ENCODE results near the gene CHPF.
A peak's percentile ranks its signal among the peaks of the same experiment; 100 is the strongest.

Gene CHPF

DNA sequence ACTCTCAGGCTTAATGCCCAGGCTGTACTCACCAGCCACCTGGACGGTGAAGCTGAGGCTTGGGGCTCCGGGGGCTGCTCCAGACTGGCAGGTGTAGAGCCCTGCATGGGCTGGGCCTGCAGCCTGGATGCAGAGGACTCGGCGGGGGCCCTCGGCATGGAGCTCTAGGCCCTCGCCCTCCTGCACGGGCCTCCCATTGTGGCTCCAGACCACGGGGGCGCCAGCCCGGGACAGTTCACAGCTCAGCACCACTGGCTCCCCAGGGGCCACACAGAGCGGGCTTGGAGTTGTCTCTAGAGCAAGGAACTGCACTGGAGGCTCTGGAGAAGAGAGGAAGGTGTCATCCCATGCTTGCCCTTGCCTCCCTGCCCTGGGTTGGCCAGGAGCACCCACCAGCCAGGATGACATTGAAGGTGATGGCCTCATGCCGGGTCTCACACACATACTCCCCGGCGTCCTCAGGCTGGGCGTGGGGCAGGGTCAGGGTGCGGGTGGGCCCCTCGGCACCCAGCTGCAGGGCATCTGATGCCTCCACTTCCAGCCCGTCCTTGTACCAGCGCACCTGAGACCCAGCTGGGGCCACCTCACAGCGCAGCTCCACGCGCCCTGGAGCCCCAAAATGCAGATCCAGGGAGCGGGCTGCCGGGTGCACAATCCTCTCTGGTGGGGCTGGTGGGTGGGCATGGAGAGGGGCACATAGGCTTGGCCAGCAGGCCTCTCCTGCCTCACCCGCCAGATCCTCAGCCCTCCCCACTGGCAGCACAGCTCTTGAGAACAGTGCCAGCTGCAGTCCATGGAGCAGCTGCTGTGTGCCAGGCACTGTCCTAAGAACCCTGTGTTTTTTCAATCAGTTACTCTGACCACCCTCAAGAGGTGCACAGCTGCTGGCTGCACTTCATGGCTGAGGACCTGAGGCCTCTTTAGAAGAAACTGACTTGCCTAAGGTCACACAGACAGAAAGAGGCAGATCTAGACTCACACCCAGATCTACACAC lies 14.5 kb upstream of the CHPF start:
- no peaks in the 10 kb centered on the region; a peak in 2 of 22 replicates for H3K36me3 ChIP-seq
- no peak for TF ChIP-seq Cebpa-rat (IDR thresholded peaks at IDR 0.05)
- no peak overlapping the region for H3K9ac ChIP-seq
- H3K9me3 ChIP-seq (replicated peaks in 1 of 11) = peaks cover 0 to 4% (median 0%) of the 10 kb centered on the region in 11 experiments; a peak in 3 of 22 replicates
- peaks cover 0 to 47% (median 0%) of the 10 kb centered on the region in 11 experiments; a peak in 5 of 22 replicates for H4K20me1 ChIP-seq
- H3K4me3 ChIP-seq = no peak overlapping the region
- no peaks in the 10 kb centered on the region for H3K27me3 ChIP-seq
- peaks cover 5 to 12% (median 6%) of the 10 kb centered on the region in 10 experiments for H3K4me1 ChIP-seq
- H3K4me2 ChIP-seq = no peak overlapping the region
- H3K27ac ChIP-seq = no peak overlapping the region

DNA sequence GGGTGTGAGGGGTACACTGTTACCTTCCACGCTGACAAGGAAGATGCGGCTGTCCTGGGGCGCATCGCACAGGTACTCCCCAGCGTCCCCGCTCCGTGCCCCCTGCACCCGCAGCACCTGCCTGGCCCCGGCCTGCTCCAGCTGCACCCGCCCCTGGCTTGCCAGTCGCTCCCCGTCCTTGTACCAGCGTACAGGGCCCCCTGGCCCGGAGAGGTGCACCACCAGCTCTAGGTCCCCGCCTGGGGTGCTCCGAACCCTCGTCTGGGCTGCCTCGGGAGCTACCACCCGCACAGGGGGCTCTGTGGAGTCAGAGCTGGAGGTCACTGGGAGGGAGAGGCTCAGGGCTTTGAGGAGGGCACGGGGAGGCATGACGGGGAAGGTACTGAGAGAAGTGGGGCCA lies 13.7 kb upstream of the CHPF start:
- H3K4me1 ChIP-seq = peaks cover 7 to 16% (median 11%) of the 10 kb centered on the region in 10 experiments
- H3K4me2 ChIP-seq = no peak overlapping the region
- no peak overlapping the region for H3K9ac ChIP-seq
- H3K27me3 ChIP-seq = peaks cover 0 to 6% (median 0%) of the 10 kb centered on the region in 11 experiments; a peak in 2 of 22 replicates
- no peak overlapping the region for H3K4me3 ChIP-seq
- peaks cover 0 to 39% (median 0%) of the 10 kb centered on the region in 11 experiments; a peak in 5 of 22 replicates for H4K20me1 ChIP-seq
- no peak overlapping the region for H3K27ac ChIP-seq
- TF ChIP-seq Cebpa-rat (IDR thresholded peaks at IDR 0.05) = no peak
- peaks cover 0 to 9% (median 0%) of the 10 kb centered on the region in 11 experiments; a peak in 4 of 22 replicates for H3K9me3 ChIP-seq (replicated peaks in 1 of 11)
- H3K36me3 ChIP-seq = no peaks in the 10 kb centered on the region; a peak in 2 of 22 replicates

DNA sequence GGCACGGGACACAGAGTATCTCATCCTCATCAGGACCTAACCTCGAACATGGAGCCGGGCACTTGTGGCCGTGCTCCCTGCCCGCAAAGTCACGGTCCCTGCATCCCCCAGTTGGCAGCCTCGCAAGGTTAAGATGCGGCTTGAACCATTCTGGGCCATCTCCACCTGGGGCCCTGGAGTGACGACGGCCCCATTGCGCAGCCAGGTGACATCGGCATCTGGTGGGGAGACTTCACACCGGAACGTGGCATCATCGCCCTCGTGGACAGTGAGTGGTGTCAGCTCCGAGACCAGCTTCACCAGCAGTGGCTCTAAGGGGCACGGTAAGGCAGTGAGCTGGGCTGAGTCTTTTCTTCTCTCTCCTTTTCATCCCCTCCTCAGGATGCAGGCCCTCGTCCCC lies 12.8 kb upstream of the CHPF start:
- Histone ChIP-seq H3K27me3 (peaks cover 0 to 15% (median 7%) of the 10 kb centered on the region in 11 experiments; a peak in 16 of 22 replicates), H3K9ac (no peak overlapping the region), H4K20me1 (peaks cover 0 to 30% (median 0%) of the 10 kb centered on the region in 11 experiments; a peak in 5 of 22 replicates), H3K4me2 (no peak overlapping the region), H3K27ac (no peak overlapping the region), H3K36me3 (no peaks in the 10 kb centered on the region; a peak in 1 of 22 replicates), H3K4me3 (no peak overlapping the region), H3K4me1 (peaks cover 7 to 20% (median 15%) of the 10 kb centered on the region in 10 experiments), H3K9me3 (replicated peaks in 1 of 11) (peaks cover 0 to 9% (median 0%) of the 10 kb centered on the region in 11 experiments; a peak in 4 of 22 replicates)
- no peak for TF ChIP-seq Cebpa-rat (IDR thresholded peaks at IDR 0.05)

DNA sequence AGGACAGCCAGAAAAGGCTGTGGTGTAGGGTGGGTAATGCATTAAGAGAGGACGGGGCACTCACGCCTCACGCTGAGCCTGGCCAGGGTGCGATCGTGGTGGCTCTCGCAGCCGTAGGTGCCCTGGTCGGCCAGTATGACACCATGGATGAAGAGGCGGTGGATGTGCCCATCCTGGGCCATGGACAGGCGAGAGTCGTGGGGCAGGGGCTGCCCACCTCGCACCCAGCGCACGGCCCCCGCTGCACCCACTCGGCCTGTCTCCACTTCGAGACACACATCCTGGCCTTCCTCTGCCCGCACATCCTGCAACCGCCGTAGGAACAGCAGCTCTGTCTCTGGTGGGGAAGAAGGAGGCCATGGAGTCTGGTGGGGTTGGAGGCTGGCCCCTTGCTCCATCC lies 12.3 kb upstream of the CHPF start:
- TF ChIP-seq Cebpa-rat (IDR thresholded peaks at IDR 0.05) = no peak
- Histone ChIP-seq H3K27me3 (peaks cover 0 to 15% (median 11%) of the 10 kb centered on the region in 11 experiments; a peak in 17 of 22 replicates), H3K4me1 (peaks cover 7 to 20% (median 14%) of the 10 kb centered on the region in 10 experiments), H4K20me1 (peaks cover 0 to 26% (median 0%) of the 10 kb centered on the region in 11 experiments; a peak in 5 of 22 replicates), H3K9me3 (replicated peaks in 1 of 11) (peaks cover 0 to 9% (median 0%) of the 10 kb centered on the region in 11 experiments; a peak in 4 of 22 replicates), H3K4me2 (no peak overlapping the region), H3K4me3 (no peak overlapping the region), H3K9ac (no peak overlapping the region), H3K27ac (no peak overlapping the region), H3K36me3 (no peaks in the 10 kb centered on the region; a peak in 1 of 22 replicates)

DNA sequence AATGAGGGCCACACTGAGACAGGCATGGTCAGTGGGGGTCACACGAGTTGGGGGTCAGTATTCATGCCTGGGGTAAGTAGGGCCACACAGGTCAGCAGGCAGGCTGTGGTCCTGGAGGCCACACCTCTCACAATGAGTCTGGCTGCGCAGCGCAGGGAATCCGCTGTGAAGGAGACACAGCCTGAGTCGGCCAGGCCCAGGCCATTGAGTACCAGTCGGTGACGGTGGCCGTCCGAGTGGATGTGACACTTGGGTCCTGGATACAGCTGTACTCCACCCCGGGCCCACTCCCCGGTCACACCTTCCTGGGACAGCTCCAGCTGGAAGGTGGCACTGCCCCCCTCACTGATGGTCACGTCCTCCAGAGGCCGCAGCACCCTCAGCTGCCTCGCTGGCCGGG lies 10.7 kb upstream of the CHPF start:
- Histone ChIP-seq H3K4me1 (peaks cover 0 to 13% (median 9%) of the 10 kb centered on the region in 10 experiments; a peak in 14 of 20 replicates), H3K36me3 (no peaks in the 10 kb centered on the region; a peak in 1 of 22 replicates), H3K27me3 (peaks cover 0 to 18% (median 14%) of the 10 kb centered on the region in 11 experiments; a peak in 17 of 22 replicates), H3K9ac (no peak overlapping the region), H3K27ac (no peak overlapping the region), H3K4me2 (no peak overlapping the region), H3K4me3 (no peak overlapping the region), H4K20me1 (peaks cover 0 to 29% (median 0%) of the 10 kb centered on the region in 11 experiments; a peak in 5 of 22 replicates), H3K9me3 (replicated peaks in 1 of 11) (peaks cover 0 to 9% (median 0%) of the 10 kb centered on the region in 11 experiments; a peak in 4 of 22 replicates)
- no peak for TF ChIP-seq Cebpa-rat (IDR thresholded peaks at IDR 0.05)

DNA sequence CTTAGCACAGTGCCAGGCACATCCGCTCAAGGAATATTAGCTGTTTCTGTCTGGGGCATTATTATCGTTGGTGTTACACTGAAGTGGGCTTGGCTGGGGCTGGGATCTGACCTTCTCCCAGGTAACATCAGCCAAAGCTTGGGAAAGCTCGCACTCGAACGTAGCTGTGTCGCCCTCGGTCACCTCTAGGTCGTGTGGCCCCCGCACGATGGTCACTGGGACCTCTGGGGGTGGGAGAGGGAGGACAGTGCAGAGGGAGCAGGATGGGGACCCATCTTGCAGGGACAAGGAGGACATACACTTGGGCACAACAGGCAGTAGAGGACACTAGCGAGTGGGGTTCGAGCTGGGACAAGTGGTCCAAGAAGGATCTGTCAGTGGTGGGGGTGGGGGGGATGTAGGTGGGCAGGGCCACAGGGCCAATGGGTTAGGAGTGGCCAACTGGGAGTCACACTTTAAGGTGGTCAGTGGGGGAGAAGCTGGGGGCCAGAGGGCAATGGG lies 9.9 kb upstream of the CHPF start:
- Histone ChIP-seq H3K9ac (no peak overlapping the region), H3K4me3 (no peak overlapping the region), H3K9me3 (replicated peaks in 1 of 11) (peaks cover 0 to 7% (median 0%) of the 10 kb centered on the region in 11 experiments; a peak in 3 of 22 replicates), H3K27ac (no peak overlapping the region), H3K4me1 (peaks cover 0 to 13% (median 9%) of the 10 kb centered on the region in 10 experiments; a peak in 14 of 20 replicates), H4K20me1 (peaks cover 0 to 29% (median 0%) of the 10 kb centered on the region in 11 experiments; a peak in 5 of 22 replicates), H3K27me3 (peaks cover 0 to 18% (median 14%) of the 10 kb centered on the region in 11 experiments; a peak in 17 of 22 replicates), H3K36me3 (no peaks in the 10 kb centered on the region; a peak in 1 of 22 replicates), H3K4me2 (no peak overlapping the region)
- TF ChIP-seq Cebpa-rat (IDR thresholded peaks at IDR 0.05) = no peak

DNA sequence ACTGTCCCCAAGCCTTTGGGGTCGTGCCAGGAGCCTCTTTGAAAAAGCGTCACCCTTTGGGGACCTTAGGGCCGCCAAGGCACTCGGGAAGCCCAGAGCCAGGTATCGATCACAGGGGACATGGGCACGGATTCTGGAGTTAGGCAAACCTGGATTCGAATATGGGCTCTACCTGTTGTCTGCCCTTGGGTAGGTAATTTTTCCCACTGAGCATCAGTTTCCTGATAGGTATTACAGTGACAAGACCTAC lies 9.5 kb upstream of the CHPF start:
- no peak overlapping the region for H3K9ac ChIP-seq
- TF ChIP-seq Cebpa-rat (IDR thresholded peaks at IDR 0.05) = no peak
- H3K27me3 ChIP-seq = peaks cover 0 to 18% (median 14%) of the 10 kb centered on the region in 11 experiments; a peak in 17 of 22 replicates
- H3K4me2 ChIP-seq = peak overlapping the region in 10 of 11 experiments; percentile 67 to 86 (median 83); a peak in 16 of 22 replicates
- peaks cover 0 to 31% (median 0%) of the 10 kb centered on the region in 11 experiments; a peak in 5 of 22 replicates for H4K20me1 ChIP-seq
- peaks cover 0 to 13% (median 9%) of the 10 kb centered on the region in 10 experiments; a peak in 14 of 20 replicates for H3K4me1 ChIP-seq
- H3K4me3 ChIP-seq = peak overlapping the region in 2 of 10 experiments; percentile 54 to 58; a peak in 3 of 20 replicates
- H3K27ac ChIP-seq = no peak overlapping the region
- H3K36me3 ChIP-seq = no peaks in the 10 kb centered on the region; a peak in 1 of 22 replicates
- peaks cover 0 to 7% (median 0%) of the 10 kb centered on the region in 11 experiments; a peak in 3 of 22 replicates for H3K9me3 ChIP-seq (replicated peaks in 1 of 11)

DNA sequence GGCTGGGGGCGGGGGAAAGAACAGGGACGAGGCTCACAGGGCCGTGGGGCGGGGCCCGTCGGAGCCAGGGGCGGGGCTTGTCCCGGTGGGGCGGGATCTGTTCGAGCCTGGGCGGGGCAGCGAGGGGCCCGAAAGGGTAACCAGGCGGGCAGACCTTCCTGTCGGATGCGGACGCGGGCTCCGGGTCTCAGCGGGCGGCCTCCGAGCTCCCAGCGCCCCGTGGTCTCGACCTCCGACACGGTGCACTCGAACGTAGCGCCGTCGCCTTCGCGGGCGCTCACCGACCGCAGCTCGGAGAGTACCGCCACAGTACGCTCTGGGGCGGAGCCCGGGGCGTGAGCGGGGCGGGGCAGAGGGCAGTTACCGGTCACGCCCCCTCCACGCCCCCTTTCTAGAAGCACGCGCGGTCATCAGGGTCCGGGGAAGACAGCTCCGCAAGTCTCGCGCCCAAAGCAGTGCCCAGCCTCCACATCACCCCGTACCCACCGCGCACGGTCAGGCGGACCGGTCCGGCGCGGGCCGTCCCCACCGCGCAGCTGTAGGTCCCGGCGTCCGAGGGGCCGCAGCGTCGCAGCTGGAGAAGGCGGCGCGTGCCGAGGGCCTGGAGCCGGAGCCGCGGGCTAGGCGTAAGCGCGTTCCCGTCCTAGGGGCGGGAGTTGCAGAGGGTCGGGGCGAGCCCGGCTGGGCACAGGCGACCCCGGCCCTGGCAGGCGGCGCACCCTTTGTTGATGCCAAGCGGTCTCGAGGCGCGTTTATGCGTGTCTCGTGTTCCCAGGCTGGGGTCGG lies 9.0 kb upstream of the CHPF start:
- Histone ChIP-seq H3K36me3 (no peaks in the 10 kb centered on the region; a peak in 1 of 22 replicates), H4K20me1 (peaks cover 0 to 31% (median 0%) of the 10 kb centered on the region in 11 experiments; a peak in 5 of 22 replicates), H3K27ac (peak overlapping the region in 3 of 11 experiments; percentile 15 to 24 (median 21); a peak in 2 of 22 replicates), H3K4me1 (peaks cover 0 to 13% (median 9%) of the 10 kb centered on the region in 10 experiments; a peak in 14 of 20 replicates), H3K4me2 (peak overlapping the region; percentile 77 to 86 (median 83)), H3K9ac (peak overlapping the region in 9 of 11 experiments; percentile 35 to 70 (median 54); a peak in 12 of 22 replicates), H3K4me3 (peak overlapping the region; percentile 43 to 71 (median 58)), H3K27me3 (peaks cover 0 to 18% (median 14%) of the 10 kb centered on the region in 11 experiments; a peak in 17 of 22 replicates), H3K9me3 (replicated peaks in 1 of 11) (peaks cover 0 to 7% (median 0%) of the 10 kb centered on the region in 11 experiments; a peak in 3 of 22 replicates)
- no peak for TF ChIP-seq Cebpa-rat (IDR thresholded peaks at IDR 0.05)
